ENCODE results near the gene TMEM272.

Gene TMEM272

DNA sequence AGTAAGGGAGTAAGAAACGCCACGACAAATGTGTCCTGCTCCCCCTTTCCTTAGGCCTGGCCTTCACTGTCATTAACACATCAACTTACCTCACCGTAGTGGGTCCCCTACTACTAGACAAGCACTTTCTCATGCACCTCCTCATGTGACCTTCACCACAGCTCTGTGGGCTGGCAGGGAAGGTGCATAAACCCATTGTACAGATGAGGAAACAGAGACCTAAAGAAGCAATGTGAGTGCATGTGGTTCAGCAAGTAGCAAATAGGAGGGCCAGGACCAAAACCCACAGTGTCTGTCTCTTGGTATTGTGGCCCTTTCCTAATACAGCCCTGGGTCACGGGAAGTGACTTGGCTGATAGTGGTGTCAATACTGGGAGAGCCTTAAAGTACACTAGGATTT is 22.1 kb upstream of the TMEM272 start:
- TF ChIP-seq, protein P1, sequence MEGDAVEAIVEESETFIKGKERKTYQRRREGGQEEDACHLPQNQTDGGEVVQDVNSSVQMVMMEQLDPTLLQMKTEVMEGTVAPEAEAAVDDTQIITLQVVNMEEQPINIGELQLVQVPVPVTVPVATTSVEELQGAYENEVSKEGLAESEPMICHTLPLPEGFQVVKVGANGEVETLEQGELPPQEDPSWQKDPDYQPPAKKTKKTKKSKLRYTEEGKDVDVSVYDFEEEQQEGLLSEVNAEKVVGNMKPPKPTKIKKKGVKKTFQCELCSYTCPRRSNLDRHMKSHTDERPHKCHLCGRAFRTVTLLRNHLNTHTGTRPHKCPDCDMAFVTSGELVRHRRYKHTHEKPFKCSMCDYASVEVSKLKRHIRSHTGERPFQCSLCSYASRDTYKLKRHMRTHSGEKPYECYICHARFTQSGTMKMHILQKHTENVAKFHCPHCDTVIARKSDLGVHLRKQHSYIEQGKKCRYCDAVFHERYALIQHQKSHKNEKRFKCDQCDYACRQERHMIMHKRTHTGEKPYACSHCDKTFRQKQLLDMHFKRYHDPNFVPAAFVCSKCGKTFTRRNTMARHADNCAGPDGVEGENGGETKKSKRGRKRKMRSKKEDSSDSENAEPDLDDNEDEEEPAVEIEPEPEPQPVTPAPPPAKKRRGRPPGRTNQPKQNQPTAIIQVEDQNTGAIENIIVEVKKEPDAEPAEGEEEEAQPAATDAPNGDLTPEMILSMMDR (IDR thresholded peaks at IDR 0.05; ENCODE audit: extremely low read depth, missing control alignments), result no peak
- no peak for DNase-seq (ENCODE audit: low spot score)

DNA sequence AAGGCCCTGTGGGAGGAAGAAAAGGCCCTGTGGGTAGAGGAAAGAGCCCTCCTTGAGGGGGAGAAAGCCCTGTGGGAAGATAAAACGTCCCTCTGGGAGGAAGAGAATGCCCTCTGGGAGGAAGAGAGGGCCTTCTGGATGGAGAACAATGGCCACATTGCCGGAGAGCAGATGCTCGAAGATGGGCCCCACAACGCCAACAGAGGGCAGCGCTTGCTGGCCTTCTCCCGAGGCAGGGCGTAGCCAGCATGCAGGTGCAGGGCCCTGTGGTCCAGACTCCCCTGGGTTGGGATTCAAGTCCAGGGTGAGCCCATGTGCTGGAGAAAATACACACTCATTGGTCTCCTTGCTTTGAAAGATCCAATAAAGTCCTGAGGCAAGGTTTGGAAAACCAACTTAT is 20.9 kb upstream of the TMEM272 start:
- TF ChIP-seq, protein P1 (IDR thresholded peaks at IDR 0.05; ENCODE audit: extremely low read depth, missing control alignments), result no peak
- no peak for DNase-seq (ENCODE audit: low spot score)

DNA sequence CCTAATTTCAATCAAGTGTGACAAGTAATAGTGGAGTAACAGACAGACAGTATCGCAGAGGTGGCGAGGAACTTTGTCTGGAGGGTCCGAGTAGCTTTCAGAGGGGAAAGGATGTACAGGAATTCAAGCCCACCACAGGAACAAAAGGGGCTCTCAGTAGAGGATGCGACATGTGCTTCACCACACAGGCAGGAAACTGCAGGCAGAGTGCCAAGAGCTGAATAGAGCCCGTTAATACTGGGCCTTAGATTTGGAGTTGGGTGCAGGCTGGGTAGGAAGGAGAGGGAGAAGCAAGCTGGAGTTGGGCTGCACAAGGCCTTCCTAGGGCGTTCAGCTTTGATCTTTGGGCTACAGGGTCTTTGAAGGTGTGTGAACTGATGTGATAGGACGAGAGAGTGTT is 18.0 kb upstream of the TMEM272 start:
- DNase-seq (ENCODE audit: low spot score), result no peak

DNA sequence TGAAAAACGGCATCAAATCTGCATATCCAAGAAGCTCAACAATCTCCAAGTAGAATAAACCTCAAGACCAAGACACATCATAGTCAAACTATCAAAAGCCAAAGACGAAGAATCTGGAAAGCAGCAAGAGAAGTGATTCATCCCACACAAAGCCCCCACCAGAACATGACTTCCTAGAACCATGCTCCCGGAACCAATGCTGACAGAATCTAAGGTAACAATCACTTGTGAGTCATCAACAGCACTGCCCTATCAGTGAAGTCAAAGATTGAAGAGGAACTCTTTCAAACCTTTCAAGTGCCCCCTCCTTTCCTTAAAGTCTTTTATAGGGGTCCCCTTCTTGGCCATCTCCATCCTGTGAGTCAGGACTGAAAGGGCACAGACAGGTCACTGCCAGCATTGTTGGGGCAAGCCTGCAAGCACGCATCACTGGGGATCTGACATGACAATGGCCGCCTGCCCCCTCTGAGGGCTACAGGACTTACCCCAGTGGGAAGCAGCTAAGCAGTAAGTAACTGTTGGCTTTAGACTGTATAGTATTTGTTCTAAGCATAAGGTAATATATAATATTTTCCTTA is 16.8 kb upstream of the TMEM272 start, which contains the start of gene CCDC70:
Gene CCDC70, plus strand, starts transcription at position 247 of the 578 bp plus-strand sequence. CDS start 3,443 bp downstream, outside the sequence.
- TF ChIP-seq, protein P1 (IDR thresholded peaks at IDR 0.05; ENCODE audit: extremely low read depth, missing control alignments), result no peak
- DNase-seq (ENCODE audit: low spot score), result no peak

More for the DNA sequence above, 18.0 kb upstream of the TMEM272 start:
- TF ChIP-seq, protein P1 (IDR thresholded peaks at IDR 0.05; ENCODE audit: extremely low read depth, missing control alignments), result no peak

DNA sequence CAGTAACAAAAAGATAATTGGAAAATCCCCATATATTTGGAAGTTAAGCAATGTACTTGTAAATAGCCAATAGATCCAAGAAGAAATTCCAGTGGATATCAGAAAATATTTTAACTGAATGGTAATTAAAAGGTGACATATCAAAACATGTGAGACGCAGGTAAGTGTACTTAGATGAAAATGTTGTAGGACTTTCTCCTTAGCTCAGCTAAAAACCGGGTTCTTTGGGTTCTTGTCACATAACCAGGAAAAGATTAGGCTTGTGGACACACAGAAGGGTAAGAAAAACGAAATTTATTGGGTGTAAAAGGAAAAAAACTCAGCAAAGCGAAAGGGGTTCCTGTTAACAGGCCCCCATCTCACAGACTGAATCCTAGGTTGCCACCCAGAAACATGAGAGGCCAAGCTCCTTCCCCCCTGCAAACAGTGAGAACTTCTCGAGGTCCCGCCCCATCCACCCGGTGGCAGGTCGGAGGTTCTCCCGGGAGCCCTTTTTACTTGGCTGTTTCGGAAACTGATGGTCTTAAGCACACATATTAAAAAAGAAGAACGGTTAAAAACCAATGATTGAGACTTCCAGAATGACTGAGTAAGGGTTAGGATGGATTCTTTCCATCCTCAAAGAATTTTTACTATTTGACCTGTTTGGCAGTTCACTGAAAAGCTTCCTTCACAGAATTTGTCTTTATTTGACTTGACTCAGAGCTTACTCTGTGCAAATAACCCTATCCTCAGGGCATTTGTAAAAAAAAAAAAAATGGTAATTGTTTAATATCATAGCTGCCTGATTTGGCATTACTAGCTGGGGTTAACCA is 13.7 kb upstream of the TMEM272 start:
- TF ChIP-seq, protein P1 (IDR thresholded peaks at IDR 0.05; ENCODE audit: extremely low read depth, missing control alignments), result no peak
- no peak for DNase-seq (ENCODE audit: low spot score)

DNA sequence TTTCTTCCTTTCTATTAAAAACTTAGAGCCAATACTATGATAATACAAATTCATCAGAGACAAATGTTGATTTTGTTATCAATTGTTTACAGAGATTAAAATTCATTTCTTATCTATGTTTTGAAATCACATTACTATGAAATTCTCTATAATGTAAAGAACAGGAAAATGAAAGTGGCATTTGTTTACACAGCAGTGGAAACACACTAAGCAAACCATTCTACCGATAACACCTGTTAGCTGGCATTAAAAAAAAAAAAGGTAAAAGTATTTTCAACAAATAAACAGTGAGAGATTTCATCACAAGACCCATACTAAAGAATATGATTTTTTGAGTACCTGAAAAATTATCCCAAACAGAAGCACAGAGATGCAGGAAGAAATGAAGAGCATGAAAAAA is 12.0 kb upstream of the TMEM272 start:
- TF ChIP-seq, protein P1 (IDR thresholded peaks at IDR 0.05; ENCODE audit: extremely low read depth, missing control alignments), result no peak
- DNase-seq (ENCODE audit: low spot score), result no peak

DNA sequence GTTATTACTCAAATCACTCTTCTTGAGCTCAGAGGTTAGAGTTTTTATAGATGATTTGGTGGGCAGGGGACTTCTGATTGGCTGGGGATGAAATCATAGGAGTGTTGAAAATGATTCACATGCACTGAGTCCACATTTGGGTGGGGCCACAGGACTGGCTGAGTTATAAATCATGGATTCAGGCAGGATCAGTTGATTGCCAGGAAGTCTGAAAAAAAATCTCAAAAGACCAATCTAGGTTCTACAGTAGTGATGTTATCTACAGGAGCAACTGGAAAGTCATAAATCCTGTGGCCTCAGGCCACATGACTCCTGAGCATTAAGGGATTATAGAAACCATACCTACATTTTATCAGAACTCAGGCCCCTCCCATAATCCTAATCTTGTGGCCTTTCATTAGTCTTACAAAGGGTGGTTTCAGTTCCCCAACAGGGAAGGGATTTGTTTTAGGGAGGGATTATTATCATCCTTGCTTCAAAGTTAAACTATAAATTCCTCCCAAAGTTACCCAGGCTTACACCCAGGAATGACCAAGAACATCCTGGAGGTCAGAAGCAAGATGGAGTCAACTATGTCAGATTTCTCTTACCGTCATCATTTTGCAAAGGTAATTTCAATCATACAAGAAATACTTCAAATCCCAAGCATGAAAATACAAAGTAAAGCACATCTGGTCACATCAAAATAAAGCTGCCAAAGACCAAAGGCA is 11.2 kb upstream of the TMEM272 start:
- TF ChIP-seq, protein P1 (IDR thresholded peaks at IDR 0.05; ENCODE audit: extremely low read depth, missing control alignments), result no peak
- no peak for DNase-seq (ENCODE audit: low spot score)
